SK-N-SH treated with all-trans-retinoic acid at 6 μM for 48 hours (cell line): Measurements from ENCODE around the gene ZBTB38.

ENCODE experiments used
- ATAC-seq: fragments of 200-7000 bp; cut with Tn5 transposase; 3 replicates; pipeline ENCODE4 v1.9.1; 2020; ENCODE audit warnings: mild to moderate bottlenecking, moderate library complexity
- ARNTL ChIP-seq: fragments of 450-650 bp; formaldehyde crosslinking; IDR thresholded peaks from 2 replicates; pipeline ENCODE4 v1.5.0; 2020; ENCODE audit warnings: low read depth, mild to moderate bottlenecking, moderate library complexity, borderline replicate concordance
- BACH2 ChIP-seq: fragments of 250-450 bp; sonication (Bioruptor Pico); IDR thresholded peaks from 2 replicates; pipeline ENCODE4 v1.9.0; 2021; ENCODE audit warnings: mild to moderate bottlenecking, borderline replicate concordance
- CSDC2 ChIP-seq: fragments of 250-450 bp; sonication (Bioruptor Pico); IDR thresholded peaks from 2 replicates; pipeline ENCODE4 v1.5.0; 2020; ENCODE audit warnings: mild to moderate bottlenecking, moderate library complexity
- GLIS3 ChIP-seq: fragments of 250-450 bp; sonication (Bioruptor Pico); IDR thresholded peaks from 2 replicates; pipeline ENCODE4 v1.5.0; 2020; ENCODE audit warnings: mild to moderate bottlenecking, moderate library complexity
- ISL1 ChIP-seq: fragments of 250-450 bp; sonication (Bioruptor Pico); IDR thresholded peaks from 2 replicates; pipeline ENCODE4 v2.1.2; 2022; ENCODE audit warnings: mild to moderate bottlenecking, moderate library complexity
- OSR1 ChIP-seq: fragments of 250-450 bp; sonication (Bioruptor Pico); IDR thresholded peaks from 2 replicates; pipeline ENCODE4 v1.8.0; 2022; ENCODE audit warnings: moderate library complexity, mild to moderate bottlenecking, inconsistent platforms
- PATZ1 ChIP-seq: fragments of 250-450 bp; sonication (Bioruptor Pico); IDR thresholded peaks from 2 replicates; pipeline ENCODE4 v1.8.0; 2020; ENCODE audit warnings: mild to moderate bottlenecking, moderate library complexity, borderline replicate concordance
- RARB ChIP-seq: fragments of 250-450 bp; sonication (Bioruptor Pico); IDR thresholded peaks from 2 replicates; pipeline ENCODE4 v1.8.0; 2021; ENCODE audit warnings: mild to moderate bottlenecking, moderate library complexity
- SNAI2 ChIP-seq: fragments of 250-450 bp; sonication (Bioruptor Pico); IDR thresholded peaks from 2 replicates; pipeline ENCODE4 v1.5.0; 2020; ENCODE audit warnings: mild to moderate bottlenecking, moderate library complexity
- TCF4 ChIP-seq: fragments of 250-450 bp; sonication (Bioruptor Pico); IDR thresholded peaks from 2 replicates; pipeline ENCODE4 v1.8.0; 2021; ENCODE audit warnings: mild to moderate bottlenecking, moderate library complexity, borderline replicate concordance
- TOX ChIP-seq: fragments of 250-450 bp; sonication (Bioruptor Pico); IDR thresholded peaks from 2 replicates; pipeline ENCODE4 v1.8.0; 2021; ENCODE audit warnings: mild to moderate bottlenecking, moderate library complexity, borderline replicate concordance
- ZC3H10 ChIP-seq: fragments of 250-450 bp; sonication (Bioruptor Pico); IDR thresholded peaks from 2 replicates; pipeline ENCODE4 v1.5.1; 2021; ENCODE audit warnings: mild to moderate bottlenecking, moderate library complexity
- ZFP3 ChIP-seq: fragments of 250-450 bp; sonication (Bioruptor Pico); IDR thresholded peaks from 2 replicates; pipeline ENCODE4 v1.5.0; 2020; ENCODE audit warnings: mild to moderate bottlenecking, moderate library complexity
- ZFP30 ChIP-seq: fragments of 450-650 bp; formaldehyde crosslinking; IDR thresholded peaks from 2 replicates; pipeline ENCODE4 v1.5.0; 2022; ENCODE audit warnings: mild to moderate bottlenecking, moderate library complexity
- ZNF565 ChIP-seq: fragments of 450-650 bp; formaldehyde crosslinking; conservative IDR thresholded peaks from 2 replicates; pipeline ENCODE4 v1.5.0; 2020; ENCODE audit warnings: low read depth, mild to moderate bottlenecking, moderate library complexity
- ZNF70 ChIP-seq: fragments of 450-650 bp; formaldehyde crosslinking; IDR thresholded peaks from 2 replicates; pipeline ENCODE4 v1.5.0; 2020; ENCODE audit warnings: mild to moderate bottlenecking, moderate library complexity
- ZNF8 ChIP-seq: fragments of 450-650 bp; formaldehyde crosslinking; IDR thresholded peaks from 2 replicates; pipeline ENCODE4 v1.5.0; 2020; ENCODE audit warnings: mild to moderate bottlenecking, moderate library complexity
- TF ChIP-seq, protein P1 (sequence below): fragments of 250-450 bp; sonication (Bioruptor Pico); IDR thresholded peaks from 2 replicates; pipeline ENCODE4 v1.8.0; 2021; ENCODE audit warnings: low read depth, mild to moderate bottlenecking, moderate library complexity, borderline replicate concordance
- TF ChIP-seq, protein P2 (sequence below): fragments of 250-450 bp; sonication (Bioruptor Pico); IDR thresholded peaks from 2 replicates; pipeline ENCODE4 v1.5.1; 2021; ENCODE audit warnings: mild to moderate bottlenecking, moderate library complexity
- TF ChIP-seq, protein P3 (sequence below): fragments of 250-450 bp; sonication (Bioruptor Pico); IDR thresholded peaks from 2 replicates; pipeline ENCODE4 v1.5.0; 2020; ENCODE audit warnings: mild to moderate bottlenecking, moderate library complexity
- TF ChIP-seq, protein P4 (sequence below): fragments of 250-450 bp; sonication (Bioruptor Pico); IDR thresholded peaks from 2 replicates; pipeline ENCODE4 v1.5.1; 2020; ENCODE audit warnings: low read depth, mild to moderate bottlenecking, moderate library complexity

Gene ZBTB38

DNA sequence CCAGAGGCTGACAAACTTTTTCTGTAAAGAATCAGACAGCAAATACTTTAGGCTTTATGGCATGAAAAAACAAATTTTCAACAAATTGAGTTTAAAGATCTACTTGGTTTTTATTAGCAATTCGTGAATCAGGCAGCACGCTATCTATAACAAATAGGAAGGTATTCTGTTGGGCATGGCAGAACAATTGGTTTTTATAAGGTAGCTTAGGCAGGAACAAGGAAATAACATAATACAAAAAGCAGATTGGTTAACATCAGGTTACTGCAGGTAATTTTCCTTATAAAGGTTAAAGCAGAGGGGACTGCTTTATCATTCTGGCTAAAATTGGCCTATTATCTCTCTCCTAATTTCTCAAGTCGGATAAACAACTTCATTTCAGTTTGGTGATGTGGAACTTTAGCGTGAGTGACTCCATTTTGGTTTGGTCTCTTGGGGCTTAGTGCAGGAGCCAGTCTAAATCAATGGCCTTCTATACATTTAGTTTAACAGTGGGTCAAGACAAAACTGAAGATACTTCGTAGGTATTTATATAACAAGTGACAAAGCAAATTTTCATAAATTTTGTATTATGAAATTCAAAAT is 26.8 kb downstream of the ZBTB38 start:
- TF ChIP-seq, protein P1, sequence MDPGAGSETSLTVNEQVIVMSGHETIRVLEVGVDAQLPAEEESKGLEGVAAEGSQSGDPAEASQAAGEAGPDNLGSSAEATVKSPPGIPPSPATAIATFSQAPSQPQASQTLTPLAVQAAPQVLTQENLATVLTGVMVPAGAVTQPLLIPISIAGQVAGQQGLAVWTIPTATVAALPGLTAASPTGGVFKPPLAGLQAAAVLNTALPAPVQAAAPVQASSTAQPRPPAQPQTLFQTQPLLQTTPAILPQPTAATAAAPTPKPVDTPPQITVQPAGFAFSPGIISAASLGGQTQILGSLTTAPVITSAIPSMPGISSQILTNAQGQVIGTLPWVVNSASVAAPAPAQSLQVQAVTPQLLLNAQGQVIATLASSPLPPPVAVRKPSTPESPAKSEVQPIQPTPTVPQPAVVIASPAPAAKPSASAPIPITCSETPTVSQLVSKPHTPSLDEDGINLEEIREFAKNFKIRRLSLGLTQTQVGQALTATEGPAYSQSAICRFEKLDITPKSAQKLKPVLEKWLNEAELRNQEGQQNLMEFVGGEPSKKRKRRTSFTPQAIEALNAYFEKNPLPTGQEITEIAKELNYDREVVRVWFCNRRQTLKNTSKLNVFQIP = no peak
- TF ChIP-seq GLIS3 (CRISPR knock-in tag) (no peak), ZFP30 (CRISPR knock-in tag) (no peak), OSR1 (no peak), BACH2 (CRISPR knock-in tag) (no peak), ZNF8 (no peak), ZFP3 (CRISPR knock-in tag) (no peak), ZNF565 (no peak), RARB (CRISPR knock-in tag) (no peak), TOX (no peak), ARNTL (CRISPR knock-in tag) (no peak), ISL1 (CRISPR knock-in tag) (no peak), SNAI2 (CRISPR knock-in tag) (no peak)
- TF ChIP-seq, protein P2, sequence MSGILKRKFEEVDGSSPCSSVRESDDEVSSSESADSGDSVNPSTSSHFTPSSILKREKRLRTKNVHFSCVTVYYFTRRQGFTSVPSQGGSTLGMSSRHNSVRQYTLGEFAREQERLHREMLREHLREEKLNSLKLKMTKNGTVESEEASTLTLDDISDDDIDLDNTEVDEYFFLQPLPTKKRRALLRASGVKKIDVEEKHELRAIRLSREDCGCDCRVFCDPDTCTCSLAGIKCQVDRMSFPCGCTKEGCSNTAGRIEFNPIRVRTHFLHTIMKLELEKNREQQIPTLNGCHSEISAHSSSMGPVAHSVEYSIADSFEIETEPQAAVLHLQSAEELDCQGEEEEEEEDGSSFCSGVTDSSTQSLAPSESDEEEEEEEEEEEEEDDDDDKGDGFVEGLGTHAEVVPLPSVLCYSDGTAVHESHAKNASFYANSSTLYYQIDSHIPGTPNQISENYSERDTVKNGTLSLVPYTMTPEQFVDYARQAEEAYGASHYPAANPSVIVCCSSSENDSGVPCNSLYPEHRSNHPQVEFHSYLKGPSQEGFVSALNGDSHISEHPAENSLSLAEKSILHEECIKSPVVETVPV = no peak
- ATAC-seq = no peak

DNA sequence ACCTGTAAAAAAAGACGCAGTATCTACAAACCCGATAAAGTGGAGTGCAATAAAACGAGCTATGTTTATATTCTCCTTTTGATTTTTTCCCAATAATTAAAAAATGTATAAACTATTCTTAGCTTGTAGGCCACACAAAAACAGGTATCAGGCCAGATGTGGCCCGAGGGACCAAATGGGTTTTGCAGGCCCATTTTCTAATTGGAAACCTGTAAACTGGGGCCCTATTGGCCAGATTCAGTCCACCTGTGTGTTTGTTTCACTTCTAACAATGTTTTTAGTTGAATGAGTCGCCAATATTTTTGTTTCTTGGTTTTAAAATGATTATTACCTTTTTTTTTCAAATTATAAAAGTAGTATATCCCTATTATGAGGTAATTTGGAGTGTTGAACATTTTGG is 29.7 kb downstream of the ZBTB38 start:
- no peak for ATAC-seq

GRCh38 chr3:141399200-141399599 is 30.9 kb downstream of the ZBTB38 start:
- TF ChIP-seq BACH2 (CRISPR knock-in tag) (no peak), ZNF70 (CRISPR knock-in tag) (no peak), ISL1 (CRISPR knock-in tag) (no peak), ZC3H10 (CRISPR knock-in tag) (no peak)
- TF ChIP-seq, protein P1 = no peak
- TF ChIP-seq, protein P3, sequence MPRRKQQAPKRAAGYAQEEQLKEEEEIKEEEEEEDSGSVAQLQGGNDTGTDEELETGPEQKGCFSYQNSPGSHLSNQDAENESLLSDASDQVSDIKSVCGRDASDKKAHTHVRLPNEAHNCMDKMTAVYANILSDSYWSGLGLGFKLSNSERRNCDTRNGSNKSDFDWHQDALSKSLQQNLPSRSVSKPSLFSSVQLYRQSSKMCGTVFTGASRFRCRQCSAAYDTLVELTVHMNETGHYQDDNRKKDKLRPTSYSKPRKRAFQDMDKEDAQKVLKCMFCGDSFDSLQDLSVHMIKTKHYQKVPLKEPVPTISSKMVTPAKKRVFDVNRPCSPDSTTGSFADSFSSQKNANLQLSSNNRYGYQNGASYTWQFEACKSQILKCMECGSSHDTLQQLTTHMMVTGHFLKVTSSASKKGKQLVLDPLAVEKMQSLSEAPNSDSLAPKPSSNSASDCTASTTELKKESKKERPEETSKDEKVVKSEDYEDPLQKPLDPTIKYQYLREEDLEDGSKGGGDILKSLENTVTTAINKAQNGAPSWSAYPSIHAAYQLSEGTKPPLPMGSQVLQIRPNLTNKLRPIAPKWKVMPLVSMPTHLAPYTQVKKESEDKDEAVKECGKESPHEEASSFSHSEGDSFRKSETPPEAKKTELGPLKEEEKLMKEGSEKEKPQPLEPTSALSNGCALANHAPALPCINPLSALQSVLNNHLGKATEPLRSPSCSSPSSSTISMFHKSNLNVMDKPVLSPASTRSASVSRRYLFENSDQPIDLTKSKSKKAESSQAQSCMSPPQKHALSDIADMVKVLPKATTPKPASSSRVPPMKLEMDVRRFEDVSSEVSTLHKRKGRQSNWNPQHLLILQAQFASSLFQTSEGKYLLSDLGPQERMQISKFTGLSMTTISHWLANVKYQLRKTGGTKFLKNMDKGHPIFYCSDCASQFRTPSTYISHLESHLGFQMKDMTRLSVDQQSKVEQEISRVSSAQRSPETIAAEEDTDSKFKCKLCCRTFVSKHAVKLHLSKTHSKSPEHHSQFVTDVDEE (CRISPR knock-in tag) = no peak
- TF ChIP-seq, protein P4, sequence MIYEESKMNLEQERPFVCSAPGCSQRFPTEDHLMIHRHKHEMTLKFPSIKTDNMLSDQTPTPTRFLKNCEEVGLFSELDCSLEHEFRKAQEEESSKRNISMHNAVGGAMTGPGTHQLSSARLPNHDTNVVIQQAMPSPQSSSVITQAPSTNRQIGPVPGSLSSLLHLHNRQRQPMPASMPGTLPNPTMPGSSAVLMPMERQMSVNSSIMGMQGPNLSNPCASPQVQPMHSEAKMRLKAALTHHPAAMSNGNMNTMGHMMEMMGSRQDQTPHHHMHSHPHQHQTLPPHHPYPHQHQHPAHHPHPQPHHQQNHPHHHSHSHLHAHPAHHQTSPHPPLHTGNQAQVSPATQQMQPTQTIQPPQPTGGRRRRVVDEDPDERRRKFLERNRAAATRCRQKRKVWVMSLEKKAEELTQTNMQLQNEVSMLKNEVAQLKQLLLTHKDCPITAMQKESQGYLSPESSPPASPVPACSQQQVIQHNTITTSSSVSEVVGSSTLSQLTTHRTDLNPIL (CRISPR knock-in tag) = no peak
- TF ChIP-seq, all 23 proteins: peak for 0

More for the DNA sequence above, 29.7 kb downstream of the ZBTB38 start:
- TF ChIP-seq ZC3H10 (CRISPR knock-in tag) = no peak
- TF ChIP-seq ZFP3 (CRISPR knock-in tag) = no peak
- TF ChIP-seq TCF4 (CRISPR knock-in tag) = no peak
- TF ChIP-seq ZNF565 = no peak
- TF ChIP-seq, protein P1 = no peak
- TF ChIP-seq OSR1 = no peak
- no peak for TF ChIP-seq CSDC2 (CRISPR knock-in tag)
- no peak for TF ChIP-seq PATZ1 (CRISPR knock-in tag)

More at GRCh38 chr3:141399200-141399599, 30.9 kb downstream of the ZBTB38 start:
- no peak for ATAC-seq
